Measurements from ENCODE around the gene OR56A5.
"Not testable (repeated sequence)": the region's sequence is repeated elsewhere in the genome, so short reads cannot be mapped to it uniquely, and the experiment has no call there.

Gene OR56A5

GRCh38 chr11:5968394-5968793 lies at the start of gene OR56A5:
TSS of gene OR56A5 (minus strand) at chr11:5968494. CDS start at chr11:5968494, 0 bp downstream.
- no peak for DNase-seq (ENCODE audit: low read depth in 2 of 2)

- DNase-seq (ENCODE audit: low read depth in 2 of 2) = no peak
Measured at GRCh38 chr11:6013042-6013441, 44.7 kb upstream of the OR56A5 start.

GRCh38 chr11:6012035-6012668 lies 43.9 kb upstream of the OR56A5 start:
- DNase-seq (ENCODE audit: low read depth in 2 of 2) = no peak

DNA sequence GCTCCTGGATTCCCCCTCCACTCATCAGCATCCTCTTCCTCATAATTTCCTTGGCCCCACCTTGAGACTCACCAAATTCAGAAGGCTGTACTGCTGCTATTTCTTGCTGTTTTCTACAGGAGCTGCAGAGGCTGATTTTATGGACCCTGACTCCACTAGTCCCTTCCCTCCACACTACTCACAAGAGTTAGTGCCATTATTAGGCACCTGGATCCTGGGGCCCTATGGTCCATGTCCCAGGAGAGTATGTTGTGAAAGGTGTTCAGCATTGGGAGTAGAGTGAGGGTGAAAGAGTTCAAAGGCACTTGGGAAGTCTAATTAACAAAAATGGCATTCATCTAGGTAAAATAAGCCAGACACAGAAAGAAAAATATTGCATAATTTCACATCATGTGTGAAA lies 38.6 kb upstream of the OR56A5 start, which contains the start of gene OR56A4:
TSS of gene OR56A4 (minus strand) at position 101 of the 400 bp plus-strand sequence. CDS start 3,954 bp downstream, outside the sequence.
- DNase-seq (ENCODE audit: low read depth in 2 of 2) = no peak

- no peak for DNase-seq (ENCODE audit: low read depth in 2 of 2)
Measured at GRCh38 chr11:6006395-6006794, 38.1 kb upstream of the OR56A5 start.

GRCh38 chr11:6002202-6002699 lies 34.0 kb upstream of the OR56A5 start:
- no peak for DNase-seq (ENCODE audit: low read depth in 2 of 2)

GRCh38 chr11:5994791-5995190 lies 26.5 kb upstream of the OR56A5 start:
- no peak for DNase-seq (ENCODE audit: low read depth in 2 of 2)

DNA sequence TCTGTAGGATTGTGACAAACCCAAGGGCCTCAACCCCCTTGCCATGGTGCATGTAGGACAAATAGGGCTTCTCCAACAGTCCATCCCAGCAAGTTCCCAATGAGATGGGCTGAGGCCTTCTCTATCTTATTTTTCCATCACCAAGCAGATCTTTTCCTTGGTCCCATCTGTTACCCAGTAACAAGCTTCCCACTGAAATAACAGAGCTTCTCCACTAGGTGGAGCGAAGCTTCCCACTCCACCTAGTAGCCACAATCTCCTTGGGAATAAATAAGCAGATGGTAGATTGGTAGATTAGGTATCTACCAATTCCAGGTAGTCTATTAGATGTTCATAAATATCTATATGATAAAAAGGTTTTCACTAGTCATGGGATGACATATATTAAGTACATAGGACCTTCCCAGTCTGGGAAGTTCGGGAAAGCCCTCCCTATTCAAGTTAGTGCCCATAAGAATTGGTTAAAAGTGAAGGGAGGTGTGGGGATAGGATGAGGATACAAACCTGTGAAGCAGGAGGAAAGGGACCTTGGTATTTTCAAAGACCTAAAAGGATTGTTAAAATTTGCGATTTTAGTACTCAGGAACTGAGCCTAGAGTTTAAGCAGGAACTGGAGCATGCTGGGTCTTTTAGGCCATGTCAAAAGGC lies 24.4 kb upstream of the OR56A5 start:
- DNase-seq (ENCODE audit: low read depth in 2 of 2) = no peak

- DNase-seq (ENCODE audit: low read depth in 2 of 2) = no peak
Measured at GRCh38 chr11:5992150-5992549, 23.9 kb upstream of the OR56A5 start.

- no peak for DNase-seq (ENCODE audit: low read depth in 2 of 2)
Measured at GRCh38 chr11:5989203-5989602, 20.9 kb upstream of the OR56A5 start.

DNA sequence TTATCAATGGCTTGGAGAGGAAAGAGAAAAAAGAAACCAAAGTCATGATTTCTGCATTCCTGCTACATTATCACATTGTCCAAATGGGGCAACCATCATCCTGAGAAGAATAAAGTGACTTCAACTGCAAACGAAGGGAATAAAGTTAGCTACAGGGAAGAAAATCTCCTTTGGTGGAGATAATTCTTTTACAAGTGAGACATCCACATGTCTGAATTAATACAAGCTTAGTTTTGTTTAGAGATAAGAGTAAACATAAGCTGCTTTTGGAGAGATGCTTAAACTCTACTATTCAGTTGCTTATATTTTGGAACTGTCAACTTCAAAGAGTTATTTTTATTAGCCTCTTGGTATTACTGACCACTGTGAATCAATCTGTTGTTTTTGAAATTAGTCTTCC lies 18.6 kb upstream of the OR56A5 start, which contains the start of gene OR52L1:
TSS of gene OR52L1 (minus strand) at position 101 of the 400 bp plus-strand sequence. CDS start at position 46, 55 bp downstream.
- no peak for DNase-seq (ENCODE audit: low read depth in 2 of 2)

GRCh38 chr11:5983443-5983842 lies 15.1 kb upstream of the OR56A5 start:
- DNase-seq (ENCODE audit: low read depth in 2 of 2) = no peak

DNA sequence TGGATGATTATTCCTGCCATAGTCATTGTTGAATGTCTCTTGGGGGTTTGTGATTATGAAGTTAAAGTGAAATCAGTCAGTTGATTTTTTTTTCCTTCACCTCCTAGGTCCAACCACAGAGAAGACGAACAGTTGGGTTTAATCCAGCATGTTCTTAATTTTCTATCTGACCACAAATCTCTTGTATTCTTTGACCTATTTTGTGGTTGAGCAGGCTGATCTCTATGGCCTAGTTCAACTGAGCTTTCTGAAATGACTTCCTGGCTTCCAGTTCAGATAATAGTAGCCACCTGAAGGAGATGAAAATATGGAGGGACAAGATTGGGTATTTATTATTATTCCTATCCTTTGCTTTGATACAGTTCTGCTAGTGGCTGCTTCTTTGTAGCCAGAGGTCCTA lies 5.2 kb upstream of the OR56A5 start:
- DNase-seq (ENCODE audit: low read depth in 2 of 2) = no peak

GRCh38 chr11:5967708-5968107 lies 586 bp downstream of the OR56A5 start:
- no peak for DNase-seq (ENCODE audit: low read depth in 2 of 2)

DNA sequence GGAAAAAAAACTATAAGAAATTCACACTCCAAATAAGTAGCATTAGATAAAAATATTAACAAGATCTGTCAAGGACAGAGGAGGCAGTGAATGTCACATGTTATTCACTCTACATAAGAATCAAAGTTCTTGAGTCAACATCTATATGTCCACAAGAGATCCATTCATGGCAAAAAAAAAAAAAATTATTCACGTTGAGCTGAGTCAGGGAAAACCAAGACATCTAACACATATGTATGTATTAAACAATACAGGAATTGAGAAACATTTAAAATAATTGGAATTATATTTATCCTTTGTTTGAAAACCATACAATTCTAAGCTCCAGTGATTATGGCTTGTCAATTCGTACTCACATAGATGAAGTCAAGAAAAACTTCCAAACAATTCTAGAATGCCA lies 1.3 kb downstream of the OR56A5 start:
- DNase-seq (ENCODE audit: low read depth in 2 of 2) = no peak

- not testable (repeated sequence) for DNase-seq (ENCODE audit: low read depth in 2 of 2)
Measured at GRCh38 chr11:5960704-5961320, 7.5 kb downstream of the OR56A5 start.

DNA sequence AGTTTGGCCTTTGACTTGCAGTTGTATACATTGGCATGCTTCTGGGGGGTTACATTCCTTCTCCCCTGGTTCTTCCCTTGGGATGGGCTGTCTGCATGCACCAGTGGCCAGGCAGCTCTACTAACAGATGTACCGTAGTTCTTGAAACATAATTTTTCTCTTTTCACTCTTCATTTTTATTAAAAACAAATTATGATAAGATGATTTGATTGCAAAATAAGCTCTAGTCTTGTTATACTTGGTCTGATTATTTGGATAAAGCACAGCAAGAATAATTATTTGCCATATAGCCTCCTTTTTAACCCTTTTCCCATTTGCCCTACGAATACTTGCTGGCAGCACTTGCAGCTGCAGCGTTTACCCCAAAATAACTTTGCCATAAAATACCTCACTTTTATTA lies 12.7 kb downstream of the OR56A5 start:
- DNase-seq (ENCODE audit: low read depth in 2 of 2) = no peak

- no peak for DNase-seq (ENCODE audit: low read depth in 2 of 2)
Measured at GRCh38 chr11:5941951-5942350, 26.3 kb downstream of the OR56A5 start, which contains the start of gene OR56A3. TSS of gene OR56A3 (plus strand) at chr11:5942251. CDS start at chr11:5947347, 5,096 bp downstream.

GRCh38 chr11:5940748-5941147 lies 27.5 kb downstream of the OR56A5 start:
- DNase-seq (ENCODE audit: low read depth in 2 of 2) = no peak

- no peak for DNase-seq (ENCODE audit: low read depth in 2 of 2)
Measured at GRCh38 chr11:5938603-5938965, 29.7 kb downstream of the OR56A5 start.

GRCh38 chr11:5937868-5938602 lies 30.3 kb downstream of the OR56A5 start:
- DNase-seq (ENCODE audit: low read depth in 2 of 2) = no peak

DNA sequence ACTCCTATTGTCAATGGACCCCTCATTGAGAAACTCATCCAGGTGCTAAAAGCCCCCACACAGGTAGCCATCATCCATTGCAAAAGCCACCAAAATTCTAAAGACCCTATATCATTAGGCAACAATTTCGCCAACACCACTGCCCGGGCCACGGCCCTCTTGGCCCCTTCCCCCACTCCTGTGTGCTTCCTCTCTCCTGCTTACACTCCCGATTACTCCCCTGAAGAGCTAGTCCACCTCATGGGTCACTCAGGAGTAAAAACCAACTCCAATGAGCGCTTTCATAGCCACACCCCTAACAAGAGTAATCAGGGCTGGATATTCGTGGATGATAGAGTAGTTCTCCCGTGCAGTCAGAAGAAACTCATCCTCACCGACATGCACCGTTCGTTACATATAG lies 35.2 kb downstream of the OR56A5 start:
- no peak for DNase-seq (ENCODE audit: low read depth in 2 of 2)

Data from stimulated activated CD4-positive, alpha-beta T cell treated with anti-CD3 and anti-CD28 coated beads, Interleukin-15, amount 100 ng/mL, for 48 hours (primary cell).